HG03575 (cell line): ENCODE results near the gene CPN2.

Experiments used
- ATAC-seq: cut with Tn5 transposase; IDR thresholded peaks from one replicate; pipeline ENCODE4 v1.9.1; 2021; ENCODE audit not compliant: unreplicated experiment, insufficient number of reproducible peaks, low FRiP score; ENCODE audit errors: extremely low read depth

CPN2 gene

GRCh38 chr3:194351080-194351672 is at the start of gene CPN2:
Gene CPN2 (minus strand): TSS chr3:194351328. CDS start chr3:194342702, 8,626 bp downstream.
- no peak for ATAC-seq

- no peak for ATAC-seq
Measured at GRCh38 chr3:194399874-194400411, 48.8 kb upstream of the CPN2 start.

- no peak for ATAC-seq
Measured at GRCh38 chr3:194399166-194399565, 48.0 kb upstream of the CPN2 start, which contains the start of gene GP5. Gene GP5 (minus strand): TSS chr3:194399266. CDS start chr3:194398282, 984 bp downstream.

- no peak for ATAC-seq
Measured at GRCh38 chr3:194397757-194398312, 46.7 kb upstream of the CPN2 start.

GRCh38 chr3:194396859-194397756 is 46.0 kb upstream of the CPN2 start:
- ATAC-seq: no peak

GRCh38 chr3:194396539-194396858 is 45.4 kb upstream of the CPN2 start:
- ATAC-seq: no peak

- no peak for ATAC-seq
Measured at GRCh38 chr3:194395778-194396538, 44.8 kb upstream of the CPN2 start.

- ATAC-seq: no peak
Measured at GRCh38 chr3:194395212-194395611, 44.1 kb upstream of the CPN2 start.

GRCh38 chr3:194392576-194392975 is 41.4 kb upstream of the CPN2 start:
- no peak for ATAC-seq

GRCh38 chr3:194390835-194391234 is 39.7 kb upstream of the CPN2 start:
- ATAC-seq: no peak

GRCh38 chr3:194389269-194389668 is 38.1 kb upstream of the CPN2 start:
- ATAC-seq: no peak

GRCh38 chr3:194387926-194388418 is 36.8 kb upstream of the CPN2 start:
- no peak for ATAC-seq

GRCh38 chr3:194387276-194387675 is 36.1 kb upstream of the CPN2 start:
- no peak for ATAC-seq

GRCh38 chr3:194386648-194387047 is 35.5 kb upstream of the CPN2 start:
- no peak for ATAC-seq

- ATAC-seq: no peak
Measured at GRCh38 chr3:194386066-194386465, 34.9 kb upstream of the CPN2 start.

GRCh38 chr3:194384569-194385001 is 33.5 kb upstream of the CPN2 start:
- no peak for ATAC-seq

GRCh38 chr3:194384156-194384555 is 33.0 kb upstream of the CPN2 start:
- ATAC-seq: no peak

- no peak for ATAC-seq
Measured at GRCh38 chr3:194383276-194383940, 32.3 kb upstream of the CPN2 start.

- ATAC-seq: no peak
Measured at GRCh38 chr3:194382892-194383223, 31.7 kb upstream of the CPN2 start.
